Measurements from ENCODE around the gene TPCN2.

DNA sequence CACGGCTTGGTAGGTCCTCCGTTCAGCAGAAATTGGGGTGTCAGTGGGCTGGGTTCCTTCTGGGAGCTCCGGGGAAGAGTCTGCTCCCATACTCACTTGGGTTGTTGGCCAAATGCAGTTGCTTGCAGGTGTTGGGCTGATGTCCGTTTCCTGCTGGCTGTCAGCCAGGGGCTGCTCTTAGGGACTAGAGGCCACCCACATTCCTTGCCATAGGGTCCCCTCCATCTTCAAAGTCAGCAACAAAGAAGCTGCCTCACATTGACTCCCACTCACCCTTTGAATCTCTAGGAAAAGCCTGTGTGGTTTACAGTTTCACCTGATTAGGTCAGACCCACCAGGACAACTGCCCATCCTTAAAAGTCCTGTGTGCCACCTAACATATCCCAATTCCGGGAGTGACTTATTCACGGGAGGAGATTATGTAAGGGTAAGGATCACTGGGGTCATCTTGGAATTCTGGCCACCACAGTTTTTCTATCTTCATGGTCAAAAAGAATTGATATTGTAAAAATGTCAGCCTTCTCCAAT lies 43.0 kb downstream of the TPCN2 start:
- TF ChIP-seq, protein P1, sequence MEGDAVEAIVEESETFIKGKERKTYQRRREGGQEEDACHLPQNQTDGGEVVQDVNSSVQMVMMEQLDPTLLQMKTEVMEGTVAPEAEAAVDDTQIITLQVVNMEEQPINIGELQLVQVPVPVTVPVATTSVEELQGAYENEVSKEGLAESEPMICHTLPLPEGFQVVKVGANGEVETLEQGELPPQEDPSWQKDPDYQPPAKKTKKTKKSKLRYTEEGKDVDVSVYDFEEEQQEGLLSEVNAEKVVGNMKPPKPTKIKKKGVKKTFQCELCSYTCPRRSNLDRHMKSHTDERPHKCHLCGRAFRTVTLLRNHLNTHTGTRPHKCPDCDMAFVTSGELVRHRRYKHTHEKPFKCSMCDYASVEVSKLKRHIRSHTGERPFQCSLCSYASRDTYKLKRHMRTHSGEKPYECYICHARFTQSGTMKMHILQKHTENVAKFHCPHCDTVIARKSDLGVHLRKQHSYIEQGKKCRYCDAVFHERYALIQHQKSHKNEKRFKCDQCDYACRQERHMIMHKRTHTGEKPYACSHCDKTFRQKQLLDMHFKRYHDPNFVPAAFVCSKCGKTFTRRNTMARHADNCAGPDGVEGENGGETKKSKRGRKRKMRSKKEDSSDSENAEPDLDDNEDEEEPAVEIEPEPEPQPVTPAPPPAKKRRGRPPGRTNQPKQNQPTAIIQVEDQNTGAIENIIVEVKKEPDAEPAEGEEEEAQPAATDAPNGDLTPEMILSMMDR (IDR thresholded peaks at IDR 0.05; ENCODE audit: low read depth, low read length, missing input control): no peak
- TF ChIP-seq, protein P2, sequence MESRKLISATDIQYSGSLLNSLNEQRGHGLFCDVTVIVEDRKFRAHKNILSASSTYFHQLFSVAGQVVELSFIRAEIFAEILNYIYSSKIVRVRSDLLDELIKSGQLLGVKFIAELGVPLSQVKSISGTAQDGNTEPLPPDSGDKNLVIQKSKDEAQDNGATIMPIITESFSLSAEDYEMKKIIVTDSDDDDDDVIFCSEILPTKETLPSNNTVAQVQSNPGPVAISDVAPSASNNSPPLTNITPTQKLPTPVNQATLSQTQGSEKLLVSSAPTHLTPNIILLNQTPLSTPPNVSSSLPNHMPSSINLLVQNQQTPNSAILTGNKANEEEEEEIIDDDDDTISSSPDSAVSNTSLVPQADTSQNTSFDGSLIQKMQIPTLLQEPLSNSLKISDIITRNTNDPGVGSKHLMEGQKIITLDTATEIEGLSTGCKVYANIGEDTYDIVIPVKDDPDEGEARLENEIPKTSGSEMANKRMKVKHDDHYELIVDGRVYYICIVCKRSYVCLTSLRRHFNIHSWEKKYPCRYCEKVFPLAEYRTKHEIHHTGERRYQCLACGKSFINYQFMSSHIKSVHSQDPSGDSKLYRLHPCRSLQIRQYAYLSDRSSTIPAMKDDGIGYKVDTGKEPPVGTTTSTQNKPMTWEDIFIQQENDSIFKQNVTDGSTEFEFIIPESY (IDR thresholded peaks at IDR 0.05): no peak
- no peak for TF ChIP-seq TAF1 (conservative IDR thresholded peaks at IDR 0.05)
- TF ChIP-seq, protein P3, sequence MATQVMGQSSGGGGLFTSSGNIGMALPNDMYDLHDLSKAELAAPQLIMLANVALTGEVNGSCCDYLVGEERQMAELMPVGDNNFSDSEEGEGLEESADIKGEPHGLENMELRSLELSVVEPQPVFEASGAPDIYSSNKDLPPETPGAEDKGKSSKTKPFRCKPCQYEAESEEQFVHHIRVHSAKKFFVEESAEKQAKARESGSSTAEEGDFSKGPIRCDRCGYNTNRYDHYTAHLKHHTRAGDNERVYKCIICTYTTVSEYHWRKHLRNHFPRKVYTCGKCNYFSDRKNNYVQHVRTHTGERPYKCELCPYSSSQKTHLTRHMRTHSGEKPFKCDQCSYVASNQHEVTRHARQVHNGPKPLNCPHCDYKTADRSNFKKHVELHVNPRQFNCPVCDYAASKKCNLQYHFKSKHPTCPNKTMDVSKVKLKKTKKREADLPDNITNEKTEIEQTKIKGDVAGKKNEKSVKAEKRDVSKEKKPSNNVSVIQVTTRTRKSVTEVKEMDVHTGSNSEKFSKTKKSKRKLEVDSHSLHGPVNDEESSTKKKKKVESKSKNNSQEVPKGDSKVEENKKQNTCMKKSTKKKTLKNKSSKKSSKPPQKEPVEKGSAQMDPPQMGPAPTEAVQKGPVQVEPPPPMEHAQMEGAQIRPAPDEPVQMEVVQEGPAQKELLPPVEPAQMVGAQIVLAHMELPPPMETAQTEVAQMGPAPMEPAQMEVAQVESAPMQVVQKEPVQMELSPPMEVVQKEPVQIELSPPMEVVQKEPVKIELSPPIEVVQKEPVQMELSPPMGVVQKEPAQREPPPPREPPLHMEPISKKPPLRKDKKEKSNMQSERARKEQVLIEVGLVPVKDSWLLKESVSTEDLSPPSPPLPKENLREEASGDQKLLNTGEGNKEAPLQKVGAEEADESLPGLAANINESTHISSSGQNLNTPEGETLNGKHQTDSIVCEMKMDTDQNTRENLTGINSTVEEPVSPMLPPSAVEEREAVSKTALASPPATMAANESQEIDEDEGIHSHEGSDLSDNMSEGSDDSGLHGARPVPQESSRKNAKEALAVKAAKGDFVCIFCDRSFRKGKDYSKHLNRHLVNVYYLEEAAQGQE (IDR thresholded peaks at IDR 0.05): no peak
- no peak for TF ChIP-seq YY1 (IDR thresholded peaks at IDR 0.05)
- no peak for TF ChIP-seq HNF4A (conservative IDR thresholded peaks at IDR 0.05)
- TF ChIP-seq, protein P4, sequence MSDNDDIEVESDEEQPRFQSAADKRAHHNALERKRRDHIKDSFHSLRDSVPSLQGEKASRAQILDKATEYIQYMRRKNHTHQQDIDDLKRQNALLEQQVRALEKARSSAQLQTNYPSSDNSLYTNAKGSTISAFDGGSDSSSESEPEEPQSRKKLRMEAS (IDR thresholded peaks at IDR 0.05): no peak
- no peak for TF ChIP-seq JUND (IDR thresholded peaks at IDR 0.05)
- TF ChIP-seq RAD21 (IDR thresholded peaks at IDR 0.05): no peak
- no peak for TF ChIP-seq RXRA (IDR thresholded peaks at IDR 0.05)
- no peak for TF ChIP-seq EGR1 (IDR thresholded peaks at IDR 0.05; ENCODE audit: low read depth in 2 of 2)
- no peak for TF ChIP-seq NR2F2 (IDR thresholded peaks at IDR 0.05)
- TF ChIP-seq GABPA (IDR thresholded peaks at IDR 0.05 in 1 of 2, conservative IDR thresholded peaks at IDR 0.05 in 1 of 2): no peak
- TF ChIP-seq, protein P5, sequence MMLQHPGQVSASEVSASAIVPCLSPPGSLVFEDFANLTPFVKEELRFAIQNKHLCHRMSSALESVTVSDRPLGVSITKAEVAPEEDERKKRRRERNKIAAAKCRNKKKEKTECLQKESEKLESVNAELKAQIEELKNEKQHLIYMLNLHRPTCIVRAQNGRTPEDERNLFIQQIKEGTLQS (IDR thresholded peaks at IDR 0.05): no peak
